GM18861 (cell line): ENCODE measurements around the gene BCAN.
"Not testable (repeated sequence)": the region's sequence is repeated elsewhere in the genome, so short reads cannot be mapped to it uniquely, and the experiment has no call there.

Experiments
- ATAC-seq: cut with Tn5 transposase; IDR thresholded peaks from one replicate; pipeline ENCODE4 v1.9.1; 2021; ENCODE audit not compliant: unreplicated experiment

Gene BCAN

DNA sequence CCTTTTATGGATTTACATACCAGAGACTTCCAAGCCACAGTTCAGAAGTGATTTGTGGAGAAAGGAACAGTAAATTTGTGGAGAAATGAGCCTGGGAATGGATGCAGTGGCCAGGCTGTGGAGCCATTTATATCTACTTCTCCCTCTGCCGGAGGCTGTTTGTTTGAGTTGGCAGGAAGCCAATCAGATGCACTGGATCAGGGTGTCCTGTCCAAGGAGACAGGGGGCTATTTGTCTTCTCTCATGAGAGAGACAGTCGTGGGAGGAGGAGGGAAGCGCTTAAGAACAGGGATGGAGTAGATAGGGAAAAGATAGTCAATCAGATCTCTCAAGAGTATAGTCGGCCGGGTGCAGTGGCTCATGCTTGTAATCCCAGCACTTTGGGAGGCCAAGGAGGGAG is 25.5 kb upstream of the BCAN start:
- ATAC-seq: no peak

GRCh38 chr1:156618853-156619581 is 22.9 kb upstream of the BCAN start, which contains the start of gene HAPLN2:
TSS of gene HAPLN2 (plus strand) at chr1:156619415. CDS start at chr1:156623491, 4,076 bp downstream.
- ATAC-seq: no peak

DNA sequence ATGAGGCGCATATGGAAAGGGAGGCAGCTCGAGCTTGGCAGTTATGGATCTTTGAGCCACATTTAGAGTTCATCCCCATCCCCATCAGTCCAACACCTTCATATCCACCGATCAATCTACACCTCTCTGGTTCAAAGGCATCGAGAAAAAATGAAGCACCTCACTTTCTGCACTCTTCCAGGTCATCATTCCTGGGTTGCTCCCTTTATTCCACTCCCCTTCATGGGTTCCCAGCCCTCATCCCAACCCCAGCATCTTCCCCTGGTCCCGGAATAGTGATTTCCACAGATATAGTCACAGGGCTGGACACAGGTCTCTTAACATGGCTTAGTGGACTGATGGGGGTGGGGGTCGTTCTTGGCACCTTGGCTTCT is 22.3 kb upstream of the BCAN start:
- no peak for ATAC-seq

DNA sequence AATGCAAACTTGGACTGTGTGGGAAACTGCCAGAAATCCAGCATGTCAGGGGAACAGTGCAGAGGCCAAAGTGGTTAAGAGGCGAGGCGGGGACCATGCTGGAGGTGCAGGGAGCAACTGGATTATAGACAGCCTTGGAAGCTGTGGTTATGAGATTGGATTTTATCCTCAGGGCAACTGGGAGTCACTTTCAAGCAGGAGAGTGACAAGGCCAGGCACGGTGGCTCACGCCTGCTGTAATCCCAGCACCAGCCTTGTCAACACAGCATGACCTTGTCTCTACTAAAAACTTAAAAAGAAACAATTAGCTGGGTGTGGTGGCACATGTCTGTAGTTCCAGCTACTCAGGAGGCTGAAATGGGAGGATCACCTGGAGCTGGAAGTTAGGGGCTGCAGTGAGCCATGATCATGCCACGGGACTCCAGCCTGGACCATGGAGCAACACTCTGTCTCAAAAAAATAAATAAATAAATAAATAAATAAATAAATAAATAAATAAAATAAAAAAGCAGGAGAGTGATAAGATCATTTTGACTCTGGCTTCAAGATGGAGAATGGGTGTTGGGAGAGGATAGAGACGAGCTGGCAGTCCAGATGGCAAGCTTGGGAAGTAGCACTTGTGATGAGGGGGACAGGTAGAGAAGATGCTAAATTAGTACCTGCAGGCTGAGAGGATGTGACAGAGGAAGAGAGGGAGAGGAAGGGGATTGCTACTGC is 19.2 kb upstream of the BCAN start:
- no peak for ATAC-seq

- no peak for ATAC-seq
Observed at GRCh38 chr1:156623946-156624813, 17.7 kb upstream of the BCAN start.

- ATAC-seq: no peak
Observed at GRCh38 chr1:156624814-156625435, 17.0 kb upstream of the BCAN start.

DNA sequence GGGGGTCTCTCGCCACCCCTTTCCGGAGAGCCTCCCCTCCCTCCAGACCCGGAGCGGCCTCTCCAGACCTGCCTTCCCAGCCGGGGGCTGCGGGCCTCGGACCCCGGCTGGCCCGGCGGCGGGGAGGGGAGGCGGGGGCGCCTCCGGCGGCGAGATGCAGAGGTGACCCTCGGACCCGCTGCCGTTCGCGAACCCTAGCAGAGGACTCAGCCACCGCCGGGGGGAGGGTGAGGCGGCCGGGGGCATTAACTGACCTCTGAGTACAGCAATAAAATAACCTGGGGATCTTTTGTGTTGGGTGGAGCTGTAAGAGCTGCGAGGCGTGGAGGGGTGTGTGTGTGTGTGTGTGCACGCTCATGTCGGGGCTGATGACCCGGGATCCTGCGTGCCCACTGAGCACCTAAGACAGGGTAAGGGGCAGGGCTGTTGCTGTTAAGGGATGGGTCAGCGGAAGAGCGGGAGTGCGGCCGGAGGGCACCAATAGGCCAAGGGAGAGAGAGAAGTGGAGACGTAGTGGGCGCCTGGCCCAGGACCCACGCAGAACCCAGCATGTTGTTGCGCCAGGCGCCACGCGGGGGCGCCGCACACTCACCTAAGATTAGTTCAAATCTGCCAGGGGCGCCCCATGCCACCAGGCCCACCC is 16.4 kb upstream of the BCAN start:
- ATAC-seq: no peak

DNA sequence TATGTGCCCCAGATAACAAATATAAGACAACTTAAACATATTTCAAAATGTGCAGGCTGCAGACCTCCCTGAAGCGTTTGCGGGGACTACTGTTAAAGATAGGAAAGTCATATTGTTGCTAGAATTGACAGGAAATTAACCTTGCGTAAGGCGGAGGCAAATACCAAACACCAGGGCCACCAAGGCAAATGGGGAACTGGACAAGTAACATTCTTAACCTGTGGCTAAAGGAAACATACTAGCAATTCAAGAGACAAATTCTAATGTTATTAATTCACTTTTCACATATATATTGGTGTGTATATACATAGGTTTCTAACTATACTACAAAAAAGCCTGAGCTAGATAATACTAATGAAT is 15.9 kb upstream of the BCAN start:
- no peak for ATAC-seq

DNA sequence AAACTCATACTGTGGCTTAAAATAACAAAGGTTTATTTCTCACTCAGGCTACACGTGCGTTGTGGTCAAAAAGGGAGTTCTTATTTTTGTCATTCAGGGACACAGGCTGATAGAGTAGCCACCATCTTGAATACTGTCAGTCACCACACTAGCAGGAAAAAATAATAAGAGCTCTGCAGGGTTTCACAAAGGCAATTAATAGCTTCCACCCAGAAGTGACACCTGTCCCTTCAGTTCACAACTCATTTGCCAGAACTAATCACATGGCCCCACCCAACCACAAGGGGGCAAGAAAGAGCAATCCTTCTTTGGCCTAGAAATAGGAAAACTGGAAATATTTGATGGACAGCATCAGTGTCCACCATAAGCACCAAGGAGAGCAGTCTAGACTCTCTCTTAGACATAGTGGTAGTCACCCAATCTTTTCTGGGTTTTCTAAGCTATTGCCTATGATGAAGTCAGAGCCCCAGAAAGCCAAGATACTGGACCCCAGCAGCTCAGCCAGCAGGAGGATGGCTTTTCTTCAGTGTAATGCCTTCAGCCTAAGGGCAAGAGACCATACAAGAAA is 14.5 kb upstream of the BCAN start:
- ATAC-seq: no peak

DNA sequence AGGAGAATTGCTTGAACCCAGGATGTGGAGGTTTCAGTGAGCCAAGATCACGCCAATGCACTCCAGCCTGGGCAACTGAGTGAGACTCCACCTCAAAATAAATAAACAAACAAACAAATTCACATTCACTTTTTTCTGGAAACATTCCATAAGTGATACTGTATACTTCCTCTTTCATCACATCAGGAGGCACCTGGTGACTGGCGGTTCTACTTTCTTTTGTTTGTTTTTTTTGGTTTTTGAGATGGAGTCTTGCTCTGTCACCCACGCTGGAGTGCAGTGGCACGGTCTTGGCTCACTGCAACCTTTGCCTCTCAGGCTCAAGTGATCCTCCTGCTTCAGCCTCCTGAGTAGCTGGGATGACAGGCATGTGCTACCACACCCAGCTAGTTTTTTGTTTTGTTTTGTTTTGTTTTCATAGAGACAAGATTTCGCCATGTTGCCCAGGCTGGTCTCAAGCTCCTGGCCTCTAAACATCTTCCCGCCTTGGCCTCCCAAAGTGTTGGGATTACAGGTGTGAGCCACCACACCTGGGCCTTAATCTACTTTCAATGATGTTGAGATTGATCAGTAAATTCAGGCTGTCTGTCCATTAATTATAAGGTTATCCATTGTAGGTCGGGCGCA is 12.0 kb upstream of the BCAN start:
- no peak for ATAC-seq

- not testable (repeated sequence) for ATAC-seq
Observed at GRCh38 chr1:156631152-156631551, 10.8 kb upstream of the BCAN start.

- no peak for ATAC-seq
Observed at GRCh38 chr1:156632355-156632754, 9.6 kb upstream of the BCAN start.

- ATAC-seq: no peak
Observed at GRCh38 chr1:156638189-156638985, 3.5 kb upstream of the BCAN start.

- ATAC-seq: no peak
Observed at GRCh38 chr1:156639601-156640101, 2.3 kb upstream of the BCAN start.

DNA sequence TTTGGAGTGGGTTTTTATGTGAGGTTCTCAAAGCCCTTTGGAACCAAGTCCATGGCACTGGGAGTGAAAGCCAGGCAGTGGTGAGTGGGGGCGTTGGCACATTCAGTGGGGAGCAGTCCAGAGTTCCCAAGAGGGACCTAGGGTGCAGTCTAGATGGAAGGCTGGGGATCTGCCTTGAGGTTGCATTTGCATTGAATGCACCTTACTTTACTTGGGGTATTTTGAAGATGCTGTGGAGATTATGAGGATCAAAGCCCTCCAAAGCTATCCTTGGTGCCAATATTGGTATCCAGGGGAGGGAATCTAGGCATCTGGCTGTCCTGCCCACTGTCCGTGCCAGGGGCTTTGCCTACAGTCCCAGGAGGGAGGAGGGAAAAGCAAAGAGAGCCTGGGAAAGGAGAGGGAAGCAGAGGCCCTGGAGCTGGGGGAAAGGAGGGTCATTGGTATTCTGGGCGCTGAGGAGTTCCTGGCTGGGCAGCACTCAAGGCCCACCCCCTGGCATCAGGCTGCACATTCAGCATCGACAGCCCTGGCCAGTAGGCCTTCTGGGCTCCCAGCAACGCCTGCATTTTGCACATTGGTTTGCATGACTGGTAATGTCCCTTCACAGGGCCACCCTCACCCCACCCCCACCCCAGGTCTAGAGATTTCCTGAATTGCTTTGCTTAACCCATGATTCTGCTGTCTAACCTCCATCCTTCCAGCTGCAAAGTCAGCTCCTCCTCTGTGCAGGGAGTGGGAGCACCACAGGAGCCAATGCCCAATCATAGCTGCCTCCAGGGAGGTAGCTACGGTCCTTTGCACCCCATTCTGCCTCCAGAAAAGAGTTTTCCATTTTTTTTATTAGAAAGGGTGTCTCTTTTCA is 843 bp upstream of the BCAN start:
- no peak for ATAC-seq

- ATAC-seq: no peak
Observed at GRCh38 chr1:156642265-156643048, 540 bp downstream of the BCAN start.

GRCh38 chr1:156643049-156643777 is 1.3 kb downstream of the BCAN start:
- ATAC-seq: no peak
